ENCODE results near the gene CERT1.

Gene CERT1

GRCh38 chr5:75387806-75388205, 123.6 kb downstream of the CERT1 start:
- no peak for DNase-seq

- peak in 1 of 5 experiments; percentile 41 for DNase-seq
These were observed 127.2 kb downstream of the CERT1 start for GRCh38 chr5:75384218-75384617.

- no peak for DNase-seq
These were observed 130.0 kb downstream of the CERT1 start for GRCh38 chr5:75381456-75381855.

GRCh38 chr5:75380099-75380498, 131.3 kb downstream of the CERT1 start:
- DNase-seq, result no peak

GRCh38 chr5:75375414-75375813, 136.0 kb downstream of the CERT1 start:
- DNase-seq, result no peak

GRCh38 chr5:75374394-75374814, 137.0 kb downstream of the CERT1 start:
- no peak for DNase-seq

- no peak for DNase-seq
These were observed 137.6 kb downstream of the CERT1 start for GRCh38 chr5:75373862-75374261.

- no peak for DNase-seq
These were observed 143.0 kb downstream of the CERT1 start for GRCh38 chr5:75368391-75368790.

GRCh38 chr5:75367401-75367800, 144.0 kb downstream of the CERT1 start:
- no peak for DNase-seq

- DNase-seq, result peak in 1 of 5 experiments; percentile 50
These were observed 144.6 kb downstream of the CERT1 start for GRCh38 chr5:75366787-75367186.

GRCh38 chr5:75365740-75366139, 145.7 kb downstream of the CERT1 start:
- no peak for DNase-seq

- DNase-seq, result no peak
These were observed 146.7 kb downstream of the CERT1 start for GRCh38 chr5:75364571-75365280.

GRCh38 chr5:75363726-75364495, 147.5 kb downstream of the CERT1 start:
- DNase-seq, result no peak

GRCh38 chr5:75363111-75363510, 148.3 kb downstream of the CERT1 start:
- no peak for DNase-seq

GRCh38 chr5:75362474-75362975, 148.9 kb downstream of the CERT1 start:
- no peak for DNase-seq

GRCh38 chr5:75361310-75361709, 150.1 kb downstream of the CERT1 start:
- DNase-seq, result no peak

- DNase-seq, result no peak
These were observed 153.3 kb downstream of the CERT1 start for GRCh38 chr5:75358117-75358516.

- no peak for DNase-seq
These were observed 154.7 kb downstream of the CERT1 start for GRCh38 chr5:75356719-75357118.

- no peak for DNase-seq
These were observed 156.2 kb downstream of the CERT1 start for GRCh38 chr5:75355236-75355635.

- peak in 1 of 5 experiments; percentile 78 for DNase-seq
These were observed 160.1 kb downstream of the CERT1 start for GRCh38 chr5:75351139-75351926.

GRCh38 chr5:75349663-75350062, 161.8 kb downstream of the CERT1 start:
- DNase-seq, result no peak

GRCh38 chr5:75348241-75348640, 163.2 kb downstream of the CERT1 start:
- DNase-seq, result no peak

- DNase-seq, result no peak
These were observed 168.6 kb downstream of the CERT1 start for GRCh38 chr5:75342836-75343235.

Data from T-helper 2 cell (primary cell).